ENCODE measurements around the gene RBFOX2. TPM values are rescaled to one million over a fixed set of nuclear protein-coding genes. Genes with fewer than 3 reads are reported as not detected.
"Not testable (repeated sequence)": the region's sequence is repeated elsewhere in the genome, so short reads cannot be mapped to it uniquely, and the experiment has no call there.

Gene RBFOX2
- total RNA-seq, 1 experiment from 2014 or later, result 43.3 TPM

GRCh38 chr22:35708453-35708852, 320.2 kb downstream of the RBFOX2 start:
- DNase-seq (ENCODE audit: low spot score), result no peak

- DNase-seq (ENCODE audit: low spot score), result no peak
Measured at GRCh38 chr22:35705141-35705540, 323.5 kb downstream of the RBFOX2 start.

DNA sequence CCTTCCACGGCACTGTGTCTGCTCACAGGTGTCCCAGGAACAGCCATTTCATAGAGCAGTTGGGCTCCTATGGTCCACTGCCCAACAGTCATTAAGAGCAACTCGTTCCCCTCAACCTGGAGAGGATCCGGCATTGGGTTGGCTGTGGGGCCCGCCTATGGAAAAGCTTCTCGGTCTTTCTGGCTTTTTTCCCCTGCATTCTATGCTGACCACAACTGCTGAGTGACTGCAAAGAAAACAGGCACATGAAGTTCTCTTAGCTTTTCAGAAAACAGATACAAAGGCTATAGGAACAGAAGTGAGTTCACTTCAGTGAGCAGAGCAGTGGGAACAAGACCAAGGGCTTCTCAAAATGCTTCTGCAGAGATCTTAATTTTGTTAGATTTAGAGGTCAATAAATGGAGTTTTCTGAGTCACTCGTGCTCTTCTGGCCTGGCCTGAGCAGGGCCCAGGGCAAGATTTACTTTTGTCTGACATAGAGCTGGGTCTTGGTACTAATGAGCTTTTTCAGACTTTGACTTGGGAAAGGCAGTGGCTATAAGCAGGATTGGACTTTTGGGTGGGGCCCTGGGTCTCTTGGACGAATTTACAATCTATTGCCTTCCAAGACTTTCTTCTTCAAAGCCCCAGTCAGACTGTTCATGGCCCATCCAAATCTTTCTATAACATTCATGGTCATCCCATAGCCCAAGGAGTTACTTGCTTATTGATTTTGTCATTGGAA, 324.6 kb downstream of the RBFOX2 start:
- no peak for DNase-seq (ENCODE audit: low spot score)

- not testable (repeated sequence) for DNase-seq (ENCODE audit: low spot score)
Measured at GRCh38 chr22:35699852-35700251, 328.8 kb downstream of the RBFOX2 start.

DNA sequence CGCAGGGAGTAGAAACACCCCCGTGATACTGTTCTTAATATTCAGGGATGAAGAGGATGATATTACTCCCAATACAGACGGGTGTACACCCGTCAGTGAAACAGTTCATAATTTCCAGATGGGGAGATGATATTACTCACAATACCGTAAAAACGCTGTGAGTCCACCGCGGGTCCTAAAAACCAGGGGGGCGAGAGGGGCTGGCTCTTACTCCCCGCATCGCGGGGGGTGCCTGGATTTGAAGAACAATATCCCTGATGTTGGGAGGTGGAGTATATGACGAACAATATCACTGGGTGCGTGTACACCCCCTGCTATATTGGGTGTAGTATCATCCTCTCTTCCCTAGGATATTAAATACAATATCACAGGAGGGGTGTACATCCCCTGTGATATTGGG, 331.5 kb downstream of the RBFOX2 start:
- DNase-seq (ENCODE audit: low spot score), result no peak

- no peak for DNase-seq (ENCODE audit: low spot score)
Measured at GRCh38 chr22:35695202-35695601, 333.4 kb downstream of the RBFOX2 start.

- DNase-seq (ENCODE audit: low spot score), result no peak
Measured at GRCh38 chr22:35690001-35690400, 338.6 kb downstream of the RBFOX2 start.

GRCh38 chr22:35688913-35689675, 339.5 kb downstream of the RBFOX2 start:
- DNase-seq (ENCODE audit: low spot score), result no peak

Other genes with a start within 250 kb of the RBFOX2 start
- gene APOL3, start 131.9 kb upstream of the RBFOX2 start, total RNA-seq (2014; rRNA removed; shearing (Covaris generic)), result 0.70 and 1.7 TPM in 2 replicates
- 0.65 TPM in 1 of 2 replicates, not detected in the other for gene APOL4, start 173.0 kb upstream of the RBFOX2 start, total RNA-seq (2014; rRNA removed; shearing (Covaris generic))
- gene APOL2, start 210.7 kb upstream of the RBFOX2 start, total RNA-seq (2014; rRNA removed; shearing (Covaris generic)), result 16.0 and 20.8 TPM in 2 replicates
- gene APOL1, start 224.3 kb upstream of the RBFOX2 start, total RNA-seq (2014; rRNA removed; shearing (Covaris generic)), result 8.4 and 15.2 TPM in 2 replicates

Measured in HT-29 (cell line).